ENCODE results near the gene GOLGA3.

DNA sequence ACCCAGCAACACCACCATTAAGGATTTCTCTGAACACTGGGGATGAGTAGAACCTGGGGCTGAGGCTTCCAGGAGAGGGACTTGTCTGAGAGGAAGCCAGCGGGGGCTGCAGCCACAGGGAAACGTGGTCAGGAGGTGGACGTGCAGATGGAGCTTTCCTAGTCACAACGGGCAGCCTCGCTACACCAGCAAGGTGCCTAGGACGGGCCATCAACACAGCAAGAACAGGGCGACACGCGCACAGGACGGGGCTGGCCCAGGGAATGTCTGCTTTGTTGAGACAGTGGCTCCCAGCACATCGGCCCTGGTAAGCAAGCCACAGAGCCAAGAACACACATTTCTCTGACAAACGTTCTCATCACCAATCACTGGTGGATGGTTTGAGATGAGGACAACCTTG, 92.3 kb downstream of the GOLGA3 start:
- TF ChIP-seq CTCF (conservative IDR thresholded peaks at IDR 0.05; ENCODE audit: low read depth, low read length) (no peak), EZH2phosphoT487 (IDR thresholded peaks at IDR 0.05; ENCODE audit: borderline replicate concordance, low read length) (no peak)
